HG03064 (cell line): Measurements from ENCODE around the gene TLNRD1.

Experiments
- ATAC-seq: cut with Tn5 transposase; IDR thresholded peaks from one replicate; pipeline ENCODE4 v1.9.1; 2021; ENCODE audit warnings: low read depth; ENCODE audit not compliant: unreplicated experiment

TLNRD1 gene

GRCh38 chr15:81050805-81051204 is 50.1 kb downstream of the TLNRD1 start:
- ATAC-seq, result no peak

- ATAC-seq, result no peak
These were observed 51.3 kb downstream of the TLNRD1 start for GRCh38 chr15:81052046-81052445.

- ATAC-seq, result no peak
These were observed 52.9 kb downstream of the TLNRD1 start for GRCh38 chr15:81053621-81054020.

GRCh38 chr15:81054236-81054635 is 53.5 kb downstream of the TLNRD1 start:
- ATAC-seq, result no peak
